HepG2 (cell line): ENCODE data around the gene RGS14. TPM values are rescaled to one million over a fixed set of nuclear protein-coding genes. Genes with fewer than 3 reads are reported as not detected.

Experiments used
- ATAC-seq: fragments of 200-7000 bp; cut with Tn5 transposase; 3 replicates; pipeline ENCODE4 v1.9.1; 2020; ENCODE audit warnings: mild to moderate bottlenecking, moderate library complexity
- BruUV-seq: library from RNA; stranded (reverse); fragments of 400-500 nt; replicated peaks from 2 replicates; lab custom pipeline; 2021; lab: Mats Ljungman, UMichigan
- CTCF ChIA-PET: fragments of 300-600 bp; formaldehyde crosslinking; extraction: SDS; loops from one replicate; lab custom pipeline; 2021; ENCODE audit warnings: low total read pairs, inconsistent platforms, low intra/inter-chr PET ratio; lab: Yijun Ruan, JAX
- POLR2A ChIA-PET: fragments of 350-600 bp; sonication (Branson Sonifier 250); formaldehyde crosslinking; loops from one replicate; lab custom pipeline; 2020; ENCODE audit warnings: antibody characterized with exemption, inconsistent platforms; lab: Yijun Ruan, JAX
- DNase-seq: peaks from one replicate; pipeline ENCODE4 v3.0.0-alpha.2; 2015; ENCODE audit warnings: low spot score
- FAIRE-seq: peaks from 3 replicates; lab custom pipeline; 2011; peaks lifted over from hg19 to GRCh38; lab: Jason Lieb, UNC
- H2AFZ ChIP-seq: one replicate; pipeline ENCODE4 v1.6.1; 2011; ENCODE audit warnings: low read length, inconsistent platforms
- H3K27ac ChIP-seq: fragments of 300-600 bp; 3 replicates; pipeline ENCODE4 v1.8.0; 2011; ENCODE audit warnings: mixed run types, mild to moderate bottlenecking, mixed read lengths, low read length, inconsistent platforms; ENCODE audit not compliant: insufficient read depth; ENCODE audit errors: extremely low read length
- H3K27me3 ChIP-seq, 2 experiments: fragments of 200-600 bp in 1 of 2; 2 replicates in 1 of 2; 3 replicates in 1 of 2; pipeline versions ENCODE4 v1.6.0 to v1.8.0; 2011; ENCODE audit warnings: low read length in 2 of 2, mild to moderate bottlenecking in 2 of 2, moderate library complexity in 2 of 2, inconsistent platforms in 1 of 2; ENCODE audit not compliant: insufficient read depth in 2 of 2, control insufficient read depth in 1 of 2
- H3K36me3 ChIP-seq, 2 experiments: fragments of 200-600 bp in 1 of 2; replicated peaks in 1 of 2; 2 replicates in 1 of 2; 3 replicates in 1 of 2; pipeline versions ENCODE4 v1.5.1 to v1.8.0; 2011; ENCODE audit warnings: low read length in 2 of 2, inconsistent platforms in 1 of 2; ENCODE audit not compliant: insufficient read depth in 2 of 2, control insufficient read depth in 1 of 2
- H3K4me1 ChIP-seq: 2 replicates; pipeline ENCODE4 v1.5.1; 2012; ENCODE audit warnings: low read length, inconsistent platforms; ENCODE audit not compliant: insufficient read depth
- H3K4me2 ChIP-seq: 2 replicates; pipeline ENCODE4 v1.6.0; 2011; ENCODE audit warnings: low read depth, low read length, inconsistent platforms
- H3K4me3 ChIP-seq, 3 experiments: fragments of 200-600 bp in 1 of 3; sonication (generic), shearing (Covaris generic) in 1 of 3; replicated peaks in 1 of 3; 2 replicates each; pipeline ENCODE4 v1.5.1; 2011 to 2016; ENCODE audit warnings: low read length in 3 of 3, inconsistent platforms in 2 of 3, low read depth in 2 of 3, mild to moderate bottlenecking in 2 of 3, control low read depth in 1 of 3, mixed read lengths in 1 of 3; ENCODE audit not compliant: insufficient read depth in 1 of 3
- H3K79me2 ChIP-seq: one replicate; pipeline ENCODE4 v1.6.1; 2011; ENCODE audit warnings: low read length, inconsistent platforms; ENCODE audit not compliant: insufficient read depth
- H3K9ac ChIP-seq: 2 replicates; pipeline ENCODE4 v1.6.0; 2011; ENCODE audit warnings: mild to moderate bottlenecking, low read depth, low read length, inconsistent platforms; ENCODE audit not compliant: insufficient read depth
- H3K9me3 ChIP-seq: 2 replicates; pipeline ENCODE4 v1.5.1; 2012; ENCODE audit warnings: mild to moderate bottlenecking, low read length
- H4K20me1 ChIP-seq: 2 replicates; pipeline ENCODE4 v1.6.0; 2011; ENCODE audit warnings: inconsistent platforms, mild to moderate bottlenecking, low read length, moderate library complexity; ENCODE audit not compliant: insufficient read depth
- MNT ChIP-seq: fragments of 450-650 bp; IDR thresholded peaks from 2 replicates; pipeline ENCODE4 v1.6.1; 2016
- NFYB ChIP-seq: sonication (generic); formaldehyde crosslinking; IDR thresholded peaks from 2 replicates; pipeline ENCODE4 v1.4.0; 2020; ENCODE audit warnings: missing genetic modification reagents
- NFYC ChIP-seq: IDR thresholded peaks from 2 replicates; pipeline ENCODE4 v1.6.1; 2016; ENCODE audit warnings: missing genetic modification reagents, missing compliant biosample characterization
- SAP130 ChIP-seq: IDR thresholded peaks from 2 replicates; pipeline ENCODE4 v1.6.1; 2016; ENCODE audit warnings: low read depth
- SOX13 ChIP-seq, 3 experiments: fragments of 450-650 bp in 1 of 3; sonication (generic) in 1 of 3; formaldehyde crosslinking in 1 of 3; IDR thresholded peaks in 2 of 3; conservative IDR thresholded peaks in 1 of 3; 2 replicates each; pipeline versions ENCODE4 v1.5.0 to v1.6.1; 2016 to 2020; ENCODE audit warnings: antibody characterized with exemption in 1 of 3, mild to moderate bottlenecking in 1 of 3, missing compliant biosample characterization in 1 of 3, missing genetic modification reagents in 1 of 3, moderate library complexity in 1 of 3
- USF2 ChIP-seq, 2 experiments: sonication (generic) in 1 of 2; formaldehyde crosslinking in 1 of 2; IDR thresholded peaks; 2 replicates each; pipeline versions ENCODE4 v1.5.1 to v1.6.1; 2011 to 2020; ENCODE audit warnings: borderline replicate concordance in 1 of 2, low read depth in 1 of 2, low read length in 1 of 2, mild to moderate bottlenecking in 1 of 2, missing genetic modification reagents in 1 of 2, moderate library complexity in 1 of 2
- ZNF142 ChIP-seq: sonication (generic); formaldehyde crosslinking; IDR thresholded peaks from 2 replicates; pipeline ENCODE4 v1.4.0; 2020; ENCODE audit warnings: missing genetic modification reagents
- ZNF143 ChIP-seq: sonication (generic); formaldehyde crosslinking; IDR thresholded peaks from 2 replicates; pipeline ENCODE4 v1.4.0; 2020; ENCODE audit warnings: missing genetic modification reagents
- whole genome bisulfite sequencing: methylation state at CpG from one replicate; pipeline ENCODE4 v1.1.6; 2017; ENCODE audit warnings: low lambda C conversion rate; 5-methylcytosine and 5-hydroxymethylcytosine counted together
- in situ Hi-C: cut with HindIII; loops from 2 replicates; pipeline ENCODE4 v1.10.0; 2017; ENCODE audit warnings: low pct_unique_long_range_greater_than_20kb; ENCODE audit not compliant: extremely low pct_ligation_motif_present
- intact Hi-C: fragments of 100-400 bp; cut with micrococcal nuclease; formaldehyde crosslinking; loops from one replicate; pipeline ENCODE4 v1.10.0; 2022; ENCODE audit not compliant: unreplicated experiment
- polyA plus RNA-seq, 8 experiments: library from polyadenylated mRNA; depleted of rRNA in 3 of 8; stranded (reverse) in 7 of 8; unstranded in 1 of 8; fragments of >200 nt; fragmentation: Illumina TruSeq in 4 of 8; extraction: Trizol in 4 of 8; gene quantifications; 2 replicates each; pipeline versions ENCODE4 v1.2.1 to v1.2.3, GENCODE V29; 2011 to 2016; ENCODE audit warnings: low read depth in 4 of 8, missing spikeins in 1 of 8, mixed read lengths in 1 of 8; ENCODE audit not compliant: insufficient read depth in 1 of 8
- total RNA-seq, 5 experiments: library from RNA; depleted of rRNA; stranded (reverse); fragments of >200 nt; fragmentation: Illumina TruSeq; extraction: Trizol; gene quantifications; 2 replicates each; pipeline ENCODE4 v1.2.3, GENCODE V29; 2016; ENCODE audit warnings: low read depth in 1 of 5

The RGS14 gene
- total and polyA plus RNA-seq, 2 of the 13 experiments (the other 11 are each of a cell fraction or from before 2014, with no cell fraction given): 11.1 to 17.2 TPM

- Histone ChIP-seq H3K36me3 (no peaks in the 10 kb centered on the region), H2AFZ (no peak overlapping the region), H4K20me1 (no peaks in the 10 kb centered on the region), H3K27me3 (peaks cover 0 to 6% of the 10 kb centered on the region in 2 experiments; a peak in 1 of 5 replicates), H3K79me2 (peaks cover 6% of the 10 kb centered on the region), H3K9ac (no peak overlapping the region), H3K27ac (no peak overlapping the region), H3K4me1 (peaks cover 87% of the 10 kb centered on the region)
- no peak for ATAC-seq
- intact Hi-C loops: no loop called here
- CTCF ChIA-PET: no interaction called here
- BruUV-seq: no TSS peak
- WGBS: 33% methylated on average over 1 of the region's 1 CpG
- TF ChIP-seq SAP130 (CRISPR knock-in tag) (0 out of 2 replicates have a peak, but pooled peaks have one; percentile 13), SOX13 (IDR thresholded peaks at IDR 0.05) (no peak), SOX13 (CRISPR knock-in tag; conservative IDR thresholded peaks at IDR 0.05 in 1 of 2, IDR thresholded peaks at IDR 0.05 in 1 of 2) (no peak), ZNF143 (CRISPR knock-in tag) (peak; percentile 57; the same call in 1 of the 2 replicates), ZNF142 (CRISPR knock-in tag) (no peak), NFYC (CRISPR knock-in tag) (peak; percentile 42; the same call in 1 of the 2 replicates), USF2 (IDR thresholded peaks at IDR 0.05; ENCODE audit: low read depth, low read length) (peak; percentile 68), USF2 (CRISPR knock-in tag; IDR thresholded peaks at IDR 0.05; ENCODE audit: borderline replicate concordance) (peak; percentile 67; the same call in 1 of the 2 replicates), NFYB (peak; percentile 56), MNT (peak; percentile 46)
- TF ChIP-seq, all 625 proteins: peak for 6
- H3K4me3 ChIP-seq: no peak overlapping the region
- no peak for FAIRE-seq
- DNase-seq: no peak
- POLR2A ChIA-PET: interaction anchor here (0.6 to 6.8 kb wide), 4 partner anchors 10 to 23 kb away, joined by 3 to 84 read pairs (median 64); no protein-coding TSS in a partner anchor
- in situ Hi-C loops: loop anchor here (25.0 kb wide), 1 partner anchor 819 kb away; the partner anchor contains the start of genes CDHR2 and RNF44
- no peaks in the 10 kb centered on the region for H3K9me3 ChIP-seq
- no peak overlapping the region for H3K4me2 ChIP-seq
Measured at GRCh38 chr5:177355868-177356168, 1.9 kb upstream of the RGS14 start.
